Activated CD8-positive, alpha-beta T cell treated with anti-CD3 and anti-CD28 coated beads, Interleukin-2, amount 10 ng/mL, durations not matched to agents 7 days and 5 days (primary cell): ENCODE results near the gene TSPAN33. TPM values are rescaled to one million over a fixed set of nuclear protein-coding genes. Genes with fewer than 3 reads are reported as not detected.

ENCODE experiments used
- ATAC-seq: fragments of 150-1000 bp; cut with Tn5 transposase; one replicate; pipeline ENCODE4 v1.10.0; 2021; ENCODE audit warnings: moderate library complexity
- CTCF ChIA-PET: fragments of 350-600 bp; sonication (Branson Sonifier 250); formaldehyde crosslinking; loops from one replicate; lab custom pipeline; 2021; ENCODE audit warnings: antibody characterized with exemption; lab: Charles Lee
- POLR2A ChIA-PET: fragments of 350-600 bp; sonication (Branson Sonifier 250); formaldehyde crosslinking; loops from one replicate; lab custom pipeline; 2021; ENCODE audit warnings: antibody characterized with exemption; lab: Charles Lee
- DNase-seq: peaks from one replicate; pipeline ENCODE4 v3.0.0-alpha.2; 2020
- H3K27ac Mint-ChIP-seq: one replicate; pipeline ENCODE4 v1.8.0; 2021; ENCODE audit warnings: mild to moderate bottlenecking, mixed read lengths
- H3K27me3 Mint-ChIP-seq: one replicate; pipeline ENCODE4 v1.8.0; 2021; ENCODE audit warnings: low read depth, mixed read lengths
- H3K36me3 Mint-ChIP-seq: one replicate; pipeline ENCODE4 v1.8.0; 2021; ENCODE audit warnings: low read depth, mixed read lengths
- H3K4me1 Mint-ChIP-seq: one replicate; pipeline ENCODE4 v1.8.0; 2021; ENCODE audit warnings: low read depth, mixed read lengths
- H3K4me3 Mint-ChIP-seq: one replicate; pipeline ENCODE4 v1.8.0; 2021; ENCODE audit warnings: mild to moderate bottlenecking, mixed read lengths
- H3K9me3 Mint-ChIP-seq: one replicate; pipeline ENCODE4 v1.8.0; 2022; ENCODE audit warnings: mixed read lengths; ENCODE audit not compliant: insufficient read depth
- total RNA-seq, 2 experiments: library from RNA; stranded (reverse); gene quantifications; one replicate each; pipeline ENCODE4 v1.2.3, GENCODE V29; 2021

The TSPAN33 gene
- total RNA-seq, 2 experiments from 2014 or later = 2.7 to 2.8 TPM

DNA sequence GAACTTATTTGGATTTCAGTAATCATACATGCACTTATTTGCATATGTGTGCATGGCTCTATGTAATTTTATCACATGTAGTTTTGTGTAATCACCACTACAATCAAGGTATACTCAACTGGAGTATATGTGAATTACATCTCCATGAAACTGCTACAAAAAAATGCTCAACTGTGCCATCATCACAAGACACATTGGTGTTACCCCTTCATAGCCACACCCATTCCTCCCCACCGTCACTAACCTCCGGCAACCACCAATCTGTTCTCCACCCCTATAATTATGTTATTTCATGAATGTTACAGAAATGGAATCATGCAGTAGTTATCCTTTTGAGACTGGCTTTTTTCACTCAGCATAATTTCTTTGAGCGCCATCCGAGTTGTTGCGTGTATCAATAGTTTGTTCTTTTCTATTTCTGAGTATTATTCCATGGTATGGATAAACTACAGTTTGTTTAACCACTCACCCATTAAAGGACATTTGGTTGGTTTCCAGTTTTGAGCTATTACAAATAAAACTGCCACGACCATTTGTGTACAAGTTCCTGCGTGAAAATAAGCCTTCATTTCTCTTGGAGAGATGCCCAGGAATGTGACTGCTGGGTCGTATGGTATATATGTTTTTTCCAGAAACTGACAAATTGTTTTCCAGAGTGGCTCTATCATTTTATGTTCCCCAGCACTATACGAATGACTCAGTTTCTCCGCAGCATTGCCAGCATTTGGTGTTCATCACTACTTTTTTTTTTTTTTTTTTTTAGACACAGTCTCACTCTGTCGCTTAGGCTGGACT, 32.6 kb downstream of the TSPAN33 start:
- no peak overlapping the region for H3K4me3 Mint-ChIP-seq

GRCh38 chr7:129184981-129185670, 40.6 kb downstream of the TSPAN33 start:
- no peak for ATAC-seq
- POLR2A ChIA-PET = no interaction called here
- peaks cover 44% of the 10 kb centered on the region for H3K27me3 Mint-ChIP-seq

More for the DNA sequence above, 32.6 kb downstream of the TSPAN33 start:
- ATAC-seq = no peak
- Mint-ChIP-seq H3K27ac (no peak overlapping the region), H3K36me3 (no peaks in the 10 kb centered on the region), H3K27me3 (peaks cover 26% of the 10 kb centered on the region), H3K4me1 (no peaks in the 10 kb centered on the region), H3K9me3 (no peaks in the 10 kb centered on the region)
- ChIA-PET POLR2A (no interaction called here), CTCF (interaction anchor here (2.0 kb wide), 1 partner anchor 13 kb away, joined by 5 read pairs; no protein-coding TSS in a partner anchor)
- DNase-seq = no peak

GRCh38 chr7:129186749-129187260, 42.3 kb downstream of the TSPAN33 start:
- no peaks in the 10 kb centered on the region for H3K9me3 Mint-ChIP-seq
- H3K27ac Mint-ChIP-seq = no peak overlapping the region
- ChIA-PET POLR2A (no interaction called here), CTCF (no interaction called here)
- H3K36me3 Mint-ChIP-seq = no peaks in the 10 kb centered on the region
- no peak for DNase-seq
- peaks cover 5% of the 10 kb centered on the region for H3K4me1 Mint-ChIP-seq
- peaks cover 58% of the 10 kb centered on the region for H3K27me3 Mint-ChIP-seq
- H3K4me3 Mint-ChIP-seq = no peak overlapping the region
- no peak for ATAC-seq

More at GRCh38 chr7:129184981-129185670, 40.6 kb downstream of the TSPAN33 start:
- Mint-ChIP-seq H3K27ac (no peak overlapping the region), H3K9me3 (no peaks in the 10 kb centered on the region), H3K36me3 (no peaks in the 10 kb centered on the region), H3K4me3 (no peak overlapping the region), H3K4me1 (peaks cover 5% of the 10 kb centered on the region)
- no peak for DNase-seq
- CTCF ChIA-PET = interaction anchor here (1.1 kb wide), 1 partner anchor 21 kb away, joined by 5 read pairs; no protein-coding TSS in a partner anchor

- H3K27ac Mint-ChIP-seq = no peak overlapping the region
- H3K27me3 Mint-ChIP-seq = peaks cover 66% of the 10 kb centered on the region
- ChIA-PET CTCF (interaction anchor here (1.5 kb wide), 1 partner anchor 10 kb away, joined by 4 read pairs; no protein-coding TSS in a partner anchor), POLR2A (no interaction called here)
- ATAC-seq = no peak
- H3K36me3 Mint-ChIP-seq = no peaks in the 10 kb centered on the region
- H3K9me3 Mint-ChIP-seq = no peaks in the 10 kb centered on the region
- H3K4me3 Mint-ChIP-seq = no peak overlapping the region
- peaks cover 5% of the 10 kb centered on the region for H3K4me1 Mint-ChIP-seq
- DNase-seq = no peak
These were observed 43.3 kb downstream of the TSPAN33 start for GRCh38 chr7:129187681-129188371.

DNA sequence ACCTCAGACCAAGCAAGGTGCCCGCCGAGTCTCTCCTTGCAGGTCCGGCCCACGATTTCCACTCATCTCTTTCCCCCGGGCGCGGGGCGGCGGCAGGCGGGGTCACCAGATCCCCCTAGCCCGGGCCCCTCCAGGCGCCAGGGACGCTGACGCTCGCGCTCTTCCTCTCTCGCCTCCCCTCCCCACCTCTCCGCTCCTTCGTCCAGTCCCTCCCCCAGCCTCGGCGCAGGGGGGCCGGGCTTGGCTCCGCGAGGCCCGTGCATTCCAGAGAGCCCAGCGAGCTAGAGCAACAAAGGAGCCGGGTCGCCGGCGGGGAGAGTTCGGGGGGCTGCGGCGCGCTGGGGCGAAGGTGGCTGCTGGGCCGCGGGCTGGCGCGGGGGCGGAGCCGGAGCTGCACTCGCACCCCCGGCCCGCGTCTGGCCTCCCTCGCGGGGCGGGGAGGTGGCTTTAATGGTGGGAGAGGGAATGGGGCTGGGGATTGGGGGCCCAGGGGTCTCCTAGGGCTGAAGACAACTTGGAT, 43.9 kb downstream of the TSPAN33 start, which contains the start of gene SMO:
SMO (plus strand) TSS at position 262 of the 520 bp plus-strand sequence. CDS start 519 bp downstream, outside the sequence.
- no peaks in the 10 kb centered on the region for H3K9me3 Mint-ChIP-seq
- ChIA-PET CTCF (interaction anchor here (1.3 to 1.5 kb wide), 2 partner anchors 9 to 25 kb away, joined by 4 to 5 read pairs; no protein-coding TSS in a partner anchor), POLR2A (no interaction called here)
- H3K36me3 Mint-ChIP-seq = no peaks in the 10 kb centered on the region
- H3K4me3 Mint-ChIP-seq = peak within 1 kb of the TSS; percentile 55
- peaks cover 68% of the 10 kb centered on the region for H3K27me3 Mint-ChIP-seq
- no peak within 1 kb of the TSS for H3K27ac Mint-ChIP-seq
- DNase-seq = no peak
- ATAC-seq = peak; percentile 53
- H3K4me1 Mint-ChIP-seq = peaks cover 5% of the 10 kb centered on the region

- H3K9me3 Mint-ChIP-seq = no peaks in the 10 kb centered on the region
- H3K27ac Mint-ChIP-seq = no peak overlapping the region
- H3K4me1 Mint-ChIP-seq = peaks cover 5% of the 10 kb centered on the region
- DNase-seq (no peak), ATAC-seq (peak; percentile 52)
- H3K36me3 Mint-ChIP-seq = no peaks in the 10 kb centered on the region
- CTCF ChIA-PET = interaction anchor here (1.3 to 1.5 kb wide), 2 partner anchors 8 to 25 kb away, joined by 4 to 5 read pairs; no protein-coding TSS in a partner anchor
- peak overlapping the region; percentile 55 for H3K4me3 Mint-ChIP-seq
- H3K27me3 Mint-ChIP-seq = peaks cover 68% of the 10 kb centered on the region
- POLR2A ChIA-PET = no interaction called here
These were observed 44.6 kb downstream of the TSPAN33 start for GRCh38 chr7:129188892-129189660.

DNA sequence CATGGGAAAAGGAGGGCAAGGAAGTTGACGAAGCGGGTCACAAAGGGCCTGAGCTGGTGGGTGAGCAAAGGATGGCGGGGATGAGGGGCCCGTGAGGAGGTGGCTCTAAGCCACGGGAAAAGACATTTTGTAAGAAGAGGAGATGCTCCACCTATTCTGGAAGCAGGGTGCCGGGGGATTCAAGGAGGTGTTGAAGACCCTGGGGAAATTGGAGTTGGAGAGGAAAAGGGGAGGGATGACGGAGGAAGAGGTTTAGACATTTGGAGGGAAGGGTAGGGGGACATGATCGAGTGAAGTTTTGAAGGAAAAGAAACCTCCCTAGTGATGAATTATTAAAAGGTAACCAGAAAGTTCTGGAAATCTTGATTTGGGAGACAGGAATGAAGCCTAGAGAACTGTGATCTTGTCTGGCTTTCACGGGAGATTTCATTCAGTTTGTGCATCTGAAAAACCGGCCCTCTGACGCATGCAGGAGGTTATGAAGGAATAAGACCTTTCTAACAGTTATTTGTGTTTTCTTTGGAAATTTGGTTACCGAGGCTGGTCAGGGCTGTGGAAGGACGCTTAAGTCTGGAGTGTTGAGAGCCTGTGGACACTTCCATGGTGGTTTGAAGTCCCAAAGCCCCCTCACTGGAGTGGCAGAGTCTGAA, 45.3 kb downstream of the TSPAN33 start:
- CTCF ChIA-PET = interaction anchor here (1.3 to 2.0 kb wide), 3 partner anchors 8 to 26 kb away, joined by 4 to 10 read pairs (median 5); no protein-coding TSS in a partner anchor
- no peak overlapping the region for H3K27ac Mint-ChIP-seq
- ATAC-seq = no peak

GRCh38 chr7:129191272-129191671, 46.8 kb downstream of the TSPAN33 start:
- Mint-ChIP-seq H3K27me3 (peaks cover 55% of the 10 kb centered on the region), H3K4me1 (peaks cover 5% of the 10 kb centered on the region), H3K9me3 (no peaks in the 10 kb centered on the region), H3K4me3 (no peak overlapping the region), H3K36me3 (no peaks in the 10 kb centered on the region), H3K27ac (no peak overlapping the region)
- DNase-seq (no peak), ATAC-seq (no peak)
- ChIA-PET POLR2A (no interaction called here), CTCF (interaction anchor here (1.4 to 2.0 kb wide), 2 partner anchors 22 to 27 kb away, joined by 4 to 10 read pairs; no protein-coding TSS in a partner anchor)

More for the DNA sequence above, 45.3 kb downstream of the TSPAN33 start:
- Mint-ChIP-seq H3K4me3 (peak overlapping the region; percentile 34), H3K36me3 (no peaks in the 10 kb centered on the region), H3K27me3 (peaks cover 68% of the 10 kb centered on the region), H3K9me3 (no peaks in the 10 kb centered on the region), H3K4me1 (peaks cover 5% of the 10 kb centered on the region)
- POLR2A ChIA-PET = no interaction called here
- no peak for DNase-seq

DNA sequence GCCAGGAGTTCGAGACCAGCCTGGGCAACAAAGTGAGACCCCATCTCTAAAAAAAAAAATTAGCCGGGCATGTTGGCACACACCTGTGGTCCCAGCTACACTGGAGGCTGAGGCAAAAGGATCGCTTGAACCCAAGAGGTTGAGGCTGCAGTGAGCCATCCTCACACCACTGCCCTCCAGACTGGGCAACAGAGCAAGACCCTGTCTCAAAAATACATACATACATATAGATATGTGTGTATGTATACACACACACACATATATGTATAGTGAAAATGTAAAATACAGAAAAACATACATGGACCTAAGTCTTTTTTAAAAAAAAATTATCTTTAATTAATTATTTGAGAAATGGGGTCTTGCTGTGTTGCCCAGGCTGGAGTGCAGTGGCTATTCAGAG, 49.4 kb downstream of the TSPAN33 start:
- Mint-ChIP-seq H3K4me3 (no peak overlapping the region), H3K9me3 (no peaks in the 10 kb centered on the region), H3K27ac (no peak overlapping the region), H3K4me1 (peaks cover 5% of the 10 kb centered on the region), H3K27me3 (peaks cover 38% of the 10 kb centered on the region), H3K36me3 (no peaks in the 10 kb centered on the region)
- POLR2A ChIA-PET = no interaction called here
- CTCF ChIA-PET = interaction anchor here (0.9 to 2.7 kb wide), 3 partner anchors 24 to 311 kb away, joined by 4 to 16 read pairs (median 5); no protein-coding TSS in a partner anchor
- DNase-seq (no peak), ATAC-seq (no peak)

- Mint-ChIP-seq H3K4me1 (no peaks in the 10 kb centered on the region), H3K9me3 (no peaks in the 10 kb centered on the region)
- no peak for DNase-seq
These were observed 53.3 kb downstream of the TSPAN33 start for GRCh38 chr7:129197771-129198170.

More at GRCh38 chr7:129197771-129198170, 53.3 kb downstream of the TSPAN33 start:
- ATAC-seq = no peak
- ChIA-PET CTCF (interaction anchor here (0.7 to 1.1 kb wide), 3 partner anchors 9 to 34 kb away, joined by 3 to 4 read pairs (median 3); partner anchors contain the start of gene SMO), POLR2A (no interaction called here)
- Mint-ChIP-seq H3K4me3 (no peak overlapping the region), H3K27me3 (peaks cover 9% of the 10 kb centered on the region), H3K27ac (no peak overlapping the region), H3K36me3 (no peaks in the 10 kb centered on the region)
